ENCODE results near the gene DTNA. TPM values are rescaled to one million over a fixed set of nuclear protein-coding genes. Genes with fewer than 3 reads are reported as not detected.
A peak's percentile ranks its signal among the peaks of the same experiment; 100 is the strongest.

The DTNA gene
- total RNA-seq, 1 experiment from 2014 or later, result 9.6 TPM

- DNase-seq (ENCODE audit: low read depth, low spot score), result no peak
- Histone ChIP-seq H3K79me2 (ENCODE audit: insufficient read depth, low read length) (no peaks in the 10 kb centered on the region), H4K20me1 (ENCODE audit: insufficient read depth) (no peaks in the 10 kb centered on the region), H3K4me1 (ENCODE audit: control insufficient read depth in 1 of 2, insufficient read depth in 2 of 2, low read length in 2 of 2) (peaks cover 0 to 3% of the 10 kb centered on the region in 2 experiments; a peak in 2 of 4 replicates), H3K4me3 (replicated peaks in 1 of 2; ENCODE audit: low read depth in 1 of 2, low read length in 2 of 2) (no peak overlapping the region), H2AFZ (ENCODE audit: low read depth, low read length, poor library complexity, severe bottlenecking) (peak overlapping the region; percentile 37), H3K27ac (ENCODE audit: low read depth, low read length) (no peak overlapping the region), H3K27me3 (ENCODE audit: insufficient read depth, low read length) (no peaks in the 10 kb centered on the region), H3K9ac (ENCODE audit: low read length) (no peak overlapping the region), H3K9me3 (ENCODE audit: control insufficient read depth in 1 of 2, insufficient read depth in 1 of 2, low read depth in 1 of 2, low read length in 2 of 2) (no peaks in the 10 kb centered on the region), H3K4me2 (ENCODE audit: low read length) (no peak overlapping the region), H3K36me3 (ENCODE audit: control insufficient read depth in 1 of 2, insufficient read depth in 2 of 2, low read length in 2 of 2) (no peaks in the 10 kb centered on the region), H3K9me2 (ENCODE audit: insufficient read depth) (no peaks in the 10 kb centered on the region)
- intact Hi-C loops (cut with micrococcal nuclease), result loop anchor here (2.0 to 10.0 kb wide), 2 partner anchors 278 to 478 kb away; partner anchors contain the start of gene ZNF24
- no peak for ATAC-seq
- ChIA-PET CTCF (interaction anchor here (0.6 to 2.5 kb wide), 8 partner anchors 14 to 488 kb away, joined by 3 to 19 read pairs (median 4); no protein-coding TSS in a partner anchor), RAD21 (ENCODE audit: low non-redundant PET in 1 of 2, low total read pairs in 2 of 2, uncharacterized antibody in 2 of 2, unreplicated experiment in 2 of 2) (interaction anchor here in 1 of 2 experiments (0.6 to 0.7 kb wide), 2 partner anchors 520 to 612 kb away, joined by 3 read pairs; no protein-coding TSS in a partner anchor), POLR2A (no interaction called here)
- TF ChIP-seq CTCF (IDR thresholded peaks at IDR 0.05 in 2 of 3, conservative IDR thresholded peaks at IDR 0.05 in 1 of 3; ENCODE audit: borderline replicate concordance in 1 of 3, insufficient read depth in 1 of 3, low read depth in 2 of 3, low read length in 2 of 3) (peak; percentile 22 to 63 (median 38); a peak in 5 of 6 replicates), SP1 (IDR thresholded peaks at IDR 0.05; ENCODE audit: low read depth) (no peak), POLR2AphosphoS5 (IDR thresholded peaks at IDR 0.05; ENCODE audit: low read depth, low read length) (no peak), MAX (IDR thresholded peaks at IDR 0.05) (no peak), TCF7L2 (IDR thresholded peaks at IDR 0.05; ENCODE audit: borderline replicate concordance, extremely low read depth, insufficient read depth, insufficient read length) (no peak), REST (IDR thresholded peaks at IDR 0.05; ENCODE audit: low read depth) (no peak), ZFX (IDR thresholded peaks at IDR 0.05) (no peak), FOSL1 (IDR thresholded peaks at IDR 0.05; ENCODE audit: low read depth) (no peak), SIN3A (IDR thresholded peaks at IDR 0.05; ENCODE audit: low read depth) (no peak), ZBTB33 (IDR thresholded peaks at IDR 0.05; ENCODE audit: extremely low read depth, insufficient replicate concordance, low read length) (no peak), EZH2phosphoT487 (IDR thresholded peaks at IDR 0.05; ENCODE audit: borderline replicate concordance) (no peak), YY1 (IDR thresholded peaks at IDR 0.05; ENCODE audit: extremely low read depth, insufficient replicate concordance, low read depth, low read length) (no peak), RAD21 (IDR thresholded peaks at IDR 0.05; ENCODE audit: low read depth) (peak; percentile 42), SRF (IDR thresholded peaks at IDR 0.05; ENCODE audit: low read depth) (no peak), CBX3 (IDR thresholded peaks at IDR 0.05; ENCODE audit: low read depth) (no peak), ZNF274 (IDR thresholded peaks at IDR 0.05; ENCODE audit: low read depth, low read length) (no peak), JUND (IDR thresholded peaks at IDR 0.05) (no peak)
- BruUV-seq (replicated peaks), result no TSS peak
Measured at GRCh38 chr18:34866739-34867138, 156.6 kb downstream of the DTNA start.

All from HCT116 (cell line).